ENCODE data around the gene TMEM114. TPM values are rescaled to one million over a fixed set of nuclear protein-coding genes. Genes with fewer than 3 reads are reported as not detected.

TMEM114 gene
- total and polyA plus RNA-seq, 3 experiments from 2014 or later = not detected

DNA sequence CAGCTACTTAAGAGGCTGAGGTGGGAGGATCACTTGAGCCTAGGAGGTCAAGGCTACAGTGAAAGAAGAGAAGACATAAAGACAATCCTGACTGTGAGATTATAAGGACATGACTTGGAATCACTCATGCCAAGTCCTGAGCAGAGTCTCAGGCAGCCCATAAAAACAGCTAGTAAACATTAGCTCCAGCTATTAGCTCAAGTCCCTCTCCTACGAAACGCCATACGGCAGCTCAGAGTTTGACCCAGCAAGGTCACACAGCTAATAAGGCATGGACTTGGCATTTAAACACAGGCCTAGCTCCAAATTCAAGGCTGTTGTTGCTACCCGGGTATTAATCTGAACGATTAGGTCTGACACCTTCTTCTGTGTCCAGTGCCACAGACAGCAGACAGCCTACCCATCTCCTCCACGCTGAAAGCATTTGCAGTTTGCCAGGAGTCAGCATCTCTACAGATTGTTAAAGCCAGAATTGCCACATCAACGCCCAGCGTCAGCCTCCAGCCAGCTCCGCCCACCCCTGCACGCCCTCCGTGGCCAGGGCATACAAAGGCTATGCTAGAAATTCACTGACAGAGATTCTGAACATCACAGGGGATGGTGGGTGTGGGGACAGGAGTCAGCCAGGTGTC, 9.9 kb upstream of the TMEM114 start:
- no peak overlapping the region for H3K27ac ChIP-seq (ENCODE audit: low read depth, low read length)
- H3K27ac Mint-ChIP-seq = no peak overlapping the region
- no peak for DNase-seq
- no peak overlapping the region for H3K4me3 Mint-ChIP-seq
- H3K4me1 Mint-ChIP-seq = no peaks in the 10 kb centered on the region
- no peaks in the 10 kb centered on the region for H3K9me3 Mint-ChIP-seq
- no peak overlapping the region for H3K4me3 ChIP-seq (ENCODE audit: low read length)
- CTCF ChIA-PET = no interaction called here
- no peaks in the 10 kb centered on the region for H3K9me3 ChIP-seq (ENCODE audit: low read length)
- no peaks in the 10 kb centered on the region for H3K36me3 ChIP-seq (ENCODE audit: insufficient read depth, low read length)
- H3K27me3 Mint-ChIP-seq = peaks cover 5 to 17% of the 10 kb centered on the region in 2 donors
- H3K4me1 ChIP-seq (ENCODE audit: insufficient read depth, low read length) = no peaks in the 10 kb centered on the region
- no peaks in the 10 kb centered on the region for H3K27me3 ChIP-seq (ENCODE audit: insufficient read depth, low read length, poor library complexity, severe bottlenecking)
- POLR2A ChIA-PET = no interaction called here
- H3K36me3 Mint-ChIP-seq = no peaks in the 10 kb centered on the region

DNA sequence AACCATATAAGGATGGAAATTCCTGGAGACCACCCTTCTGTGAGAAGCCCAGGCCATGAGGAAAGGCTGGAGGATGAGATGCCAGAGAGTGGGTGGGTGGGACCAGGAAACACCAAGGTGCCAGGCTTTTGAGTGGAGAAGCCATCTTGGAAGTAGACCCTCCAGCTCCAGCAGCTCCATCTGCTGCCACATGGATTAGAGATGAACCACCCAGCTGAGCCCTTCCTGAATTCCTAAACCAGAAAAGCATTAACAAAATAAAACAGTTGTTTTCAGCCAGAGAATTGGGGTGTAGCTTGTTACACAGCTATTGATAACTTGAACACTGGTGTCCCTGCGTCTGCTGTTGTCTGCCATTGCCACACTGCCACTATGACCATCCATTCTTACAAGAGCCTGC, 6.3 kb upstream of the TMEM114 start:
- H3K36me3 ChIP-seq (ENCODE audit: insufficient read depth, low read length) = no peaks in the 10 kb centered on the region
- no peaks in the 10 kb centered on the region for H3K4me1 ChIP-seq (ENCODE audit: insufficient read depth, low read length)
- no peak overlapping the region for H3K27ac ChIP-seq (ENCODE audit: low read depth, low read length)
- CTCF ChIA-PET = no interaction called here
- Mint-ChIP-seq H3K4me1 (no peaks in the 10 kb centered on the region), H3K4me3 (no peak overlapping the region), H3K36me3 (no peaks in the 10 kb centered on the region), H3K27me3 (peaks cover 8 to 11% of the 10 kb centered on the region in 2 donors), H3K9me3 (no peaks in the 10 kb centered on the region), H3K27ac (no peak overlapping the region)
- H3K27me3 ChIP-seq (ENCODE audit: insufficient read depth, low read length, poor library complexity, severe bottlenecking) = no peaks in the 10 kb centered on the region
- no peak for DNase-seq
- POLR2A ChIA-PET = no interaction called here
- no peaks in the 10 kb centered on the region for H3K9me3 ChIP-seq (ENCODE audit: low read length)
- no peak overlapping the region for H3K4me3 ChIP-seq (ENCODE audit: low read length)

DNA sequence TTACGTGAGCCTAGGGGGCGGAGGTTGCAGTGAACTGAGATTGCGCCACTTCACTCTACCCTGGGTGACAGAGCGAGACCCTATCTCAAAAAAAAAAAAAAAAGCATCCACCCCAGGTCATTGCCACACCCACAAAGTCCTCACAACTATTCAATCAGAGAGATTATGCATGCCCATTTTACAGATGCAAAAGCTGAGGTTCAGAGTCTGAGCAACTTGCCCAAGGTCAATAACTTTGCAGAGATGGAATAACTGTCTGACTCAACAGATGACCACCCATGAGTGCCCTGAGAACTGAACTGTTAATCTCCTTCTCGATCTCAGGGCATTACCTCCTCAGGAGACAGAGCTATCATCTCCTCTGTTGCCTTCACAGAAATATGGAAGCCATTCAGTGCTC, 5.5 kb upstream of the TMEM114 start:
- no peaks in the 10 kb centered on the region for H3K36me3 Mint-ChIP-seq
- Histone ChIP-seq H3K4me1 (ENCODE audit: insufficient read depth, low read length) (no peaks in the 10 kb centered on the region), H3K9me3 (ENCODE audit: low read length) (no peaks in the 10 kb centered on the region), H3K4me3 (ENCODE audit: low read length) (no peak overlapping the region), H3K27me3 (ENCODE audit: insufficient read depth, low read length, poor library complexity, severe bottlenecking) (no peaks in the 10 kb centered on the region), H3K36me3 (ENCODE audit: insufficient read depth, low read length) (no peaks in the 10 kb centered on the region), H3K27ac (ENCODE audit: low read depth, low read length) (no peak overlapping the region)
- no peak for DNase-seq
- H3K27me3 Mint-ChIP-seq = peaks cover 8 to 11% of the 10 kb centered on the region in 2 donors
- POLR2A ChIA-PET = no interaction called here
- no peaks in the 10 kb centered on the region for H3K9me3 Mint-ChIP-seq
- no peak overlapping the region for H3K27ac Mint-ChIP-seq
- CTCF ChIA-PET = no interaction called here
- H3K4me1 Mint-ChIP-seq = no peaks in the 10 kb centered on the region
- no peak overlapping the region for H3K4me3 Mint-ChIP-seq

- Mint-ChIP-seq H3K27me3 (peaks cover 12 to 16% of the 10 kb centered on the region in 2 donors), H3K4me1 (peaks cover 0 to 4% (median 0%) of the 10 kb centered on the region in 3 donors), H3K27ac (peak overlapping the region in 1 of 8 donors; percentile 35), H3K4me3 (no peak overlapping the region), H3K36me3 (no peaks in the 10 kb centered on the region), H3K9me3 (peaks cover 0 to 2% (median 0%) of the 10 kb centered on the region in 5 donors)
- Histone ChIP-seq H3K9me3 (ENCODE audit: low read length) (no peaks in the 10 kb centered on the region), H3K4me1 (ENCODE audit: insufficient read depth, low read length) (no peaks in the 10 kb centered on the region), H3K27me3 (ENCODE audit: insufficient read depth, low read length, poor library complexity, severe bottlenecking) (peaks cover 6% of the 10 kb centered on the region), H3K27ac (ENCODE audit: low read depth, low read length) (no peak overlapping the region), H3K4me3 (ENCODE audit: low read length) (no peak overlapping the region), H3K36me3 (ENCODE audit: insufficient read depth, low read length) (no peaks in the 10 kb centered on the region)
- DNase-seq = no peak
- ChIA-PET CTCF (no interaction called here), POLR2A (no interaction called here)
Observed at GRCh38 chr16:8594149-8594666, 3.9 kb upstream of the TMEM114 start.

- no peaks in the 10 kb centered on the region for H3K4me1 ChIP-seq (ENCODE audit: insufficient read depth, low read length)
- Mint-ChIP-seq H3K4me1 (peaks cover 0 to 7% (median 3%) of the 10 kb centered on the region in 3 donors), H3K9me3 (peaks cover 0 to 2% (median 0%) of the 10 kb centered on the region in 5 donors), H3K4me3 (no peak overlapping the region), H3K36me3 (peaks cover 0 to 2% (median 0%) of the 10 kb centered on the region in 3 donors), H3K27me3 (peaks cover 30 to 36% of the 10 kb centered on the region in 2 donors), H3K27ac (no peak overlapping the region)
- DNase-seq = no peak
- H3K4me3 ChIP-seq (ENCODE audit: low read length) = no peak overlapping the region
- H3K9me3 ChIP-seq (ENCODE audit: low read length) = no peaks in the 10 kb centered on the region
- H3K27ac ChIP-seq (ENCODE audit: low read depth, low read length) = no peak overlapping the region
- no peaks in the 10 kb centered on the region for H3K36me3 ChIP-seq (ENCODE audit: insufficient read depth, low read length)
- ChIA-PET CTCF (no interaction called here), POLR2A (no interaction called here)
- H3K27me3 ChIP-seq (ENCODE audit: insufficient read depth, low read length, poor library complexity, severe bottlenecking) = peaks cover 14% of the 10 kb centered on the region
Observed at GRCh38 chr16:8591451-8591850, 1.1 kb upstream of the TMEM114 start.

GRCh38 chr16:8590811-8591210, 500 bp upstream of the TMEM114 start:
- POLR2A ChIA-PET = no interaction called here
- no peak for DNase-seq
- H3K4me1 Mint-ChIP-seq = peaks cover 0 to 7% (median 3%) of the 10 kb centered on the region in 3 donors

DNA sequence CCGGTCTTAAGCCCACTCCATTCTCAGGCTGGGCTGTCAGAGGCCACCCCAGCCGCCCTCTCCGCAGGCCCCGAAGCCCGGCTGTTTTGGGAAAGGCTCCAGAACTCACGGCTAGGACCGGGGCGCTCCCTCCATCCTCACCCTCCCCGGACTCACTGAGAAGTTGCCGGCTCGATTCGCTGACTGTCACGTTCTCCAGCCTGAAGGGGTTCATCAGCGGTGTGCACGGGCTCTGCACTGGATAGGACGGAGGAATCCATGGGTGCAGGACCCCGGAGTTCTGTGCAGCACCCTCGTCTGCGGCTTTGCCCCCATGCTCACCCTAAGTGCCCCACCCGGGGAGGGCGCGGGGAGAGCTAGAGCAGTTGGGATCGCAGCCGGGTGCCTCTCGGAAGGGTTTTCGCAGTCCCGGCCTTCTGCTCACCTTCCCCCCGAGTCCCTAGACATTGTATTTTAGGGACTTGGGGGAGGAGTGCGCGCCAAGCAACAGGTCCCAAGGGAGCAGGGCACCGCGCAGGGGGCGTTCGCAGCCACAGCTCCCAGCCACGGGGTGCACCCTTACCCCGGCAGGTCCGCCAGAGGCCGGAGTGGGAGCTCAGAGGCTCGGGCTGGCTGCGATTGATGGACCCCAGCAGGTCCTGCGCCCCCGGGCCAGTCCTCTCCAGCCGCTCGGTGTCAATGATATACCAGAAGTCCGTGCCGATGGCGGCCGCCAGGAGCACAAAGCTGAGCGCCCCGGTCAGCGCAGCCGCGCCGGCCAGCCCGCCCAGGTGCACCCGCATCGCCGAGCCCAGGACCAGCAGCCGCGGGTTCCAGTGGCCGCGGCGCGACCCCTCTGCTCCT, 1.0 kb downstream of the TMEM114 start:
- H3K27me3 Mint-ChIP-seq = peaks cover 28 to 43% of the 10 kb centered on the region in 2 donors
- Histone ChIP-seq H3K4me1 (ENCODE audit: insufficient read depth, low read length) (no peaks in the 10 kb centered on the region), H3K36me3 (ENCODE audit: insufficient read depth, low read length) (no peaks in the 10 kb centered on the region), H3K27ac (ENCODE audit: low read depth, low read length) (no peak overlapping the region), H3K4me3 (ENCODE audit: low read length) (no peak overlapping the region), H3K27me3 (ENCODE audit: insufficient read depth, low read length, poor library complexity, severe bottlenecking) (peaks cover 14% of the 10 kb centered on the region), H3K9me3 (ENCODE audit: low read length) (no peaks in the 10 kb centered on the region)
- peaks cover 0 to 7% (median 3%) of the 10 kb centered on the region in 3 donors for H3K4me1 Mint-ChIP-seq
- H3K9me3 Mint-ChIP-seq = peaks cover 0 to 2% (median 0%) of the 10 kb centered on the region in 5 donors
- CTCF ChIA-PET = no interaction called here
- peak overlapping the region in 1 of 7 donors; percentile 19 for H3K4me3 Mint-ChIP-seq
- DNase-seq = no peak
- POLR2A ChIA-PET = no interaction called here
- no peak overlapping the region for H3K27ac Mint-ChIP-seq
- H3K36me3 Mint-ChIP-seq = peaks cover 0 to 2% (median 0%) of the 10 kb centered on the region in 3 donors

More at GRCh38 chr16:8590811-8591210, 500 bp upstream of the TMEM114 start:
- CTCF ChIA-PET = no interaction called here
- Histone ChIP-seq H3K27ac (ENCODE audit: low read depth, low read length) (no peak overlapping the region), H3K4me1 (ENCODE audit: insufficient read depth, low read length) (no peaks in the 10 kb centered on the region), H3K36me3 (ENCODE audit: insufficient read depth, low read length) (no peaks in the 10 kb centered on the region), H3K27me3 (ENCODE audit: insufficient read depth, low read length, poor library complexity, severe bottlenecking) (peaks cover 14% of the 10 kb centered on the region), H3K4me3 (ENCODE audit: low read length) (no peak overlapping the region), H3K9me3 (ENCODE audit: low read length) (no peaks in the 10 kb centered on the region)
- Mint-ChIP-seq H3K27ac (no peak overlapping the region), H3K36me3 (peaks cover 0 to 2% (median 0%) of the 10 kb centered on the region in 3 donors), H3K27me3 (peaks cover 30 to 36% of the 10 kb centered on the region in 2 donors), H3K4me3 (no peak overlapping the region), H3K9me3 (peaks cover 0 to 2% (median 0%) of the 10 kb centered on the region in 5 donors)

DNA sequence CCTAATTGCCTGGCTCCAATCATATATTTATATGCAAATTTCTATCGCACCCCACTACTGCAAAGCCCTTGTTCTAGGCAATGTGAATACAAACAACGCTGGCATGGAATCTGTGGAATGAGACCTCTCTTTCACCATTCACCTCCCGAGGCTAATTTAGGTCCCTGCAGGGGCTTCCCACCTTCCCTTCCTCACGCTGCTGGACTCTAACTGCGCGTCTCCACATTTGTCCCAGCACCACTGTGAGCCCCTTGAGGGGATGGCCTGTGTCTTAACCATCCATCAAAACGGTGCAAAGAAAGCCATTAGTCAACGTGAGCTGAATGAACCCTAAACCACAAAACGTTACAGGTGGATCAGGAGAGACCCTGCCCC, 1.6 kb downstream of the TMEM114 start:
- Mint-ChIP-seq H3K27ac (no peak overlapping the region), H3K36me3 (peaks cover 0 to 2% (median 0%) of the 10 kb centered on the region in 3 donors), H3K9me3 (peaks cover 0 to 4% (median 0%) of the 10 kb centered on the region in 5 donors), H3K4me3 (peak overlapping the region in 1 of 7 donors; percentile 25), H3K4me1 (peaks cover 0 to 7% (median 3%) of the 10 kb centered on the region in 3 donors), H3K27me3 (peaks cover 26 to 44% of the 10 kb centered on the region in 2 donors)
- Histone ChIP-seq H3K36me3 (ENCODE audit: insufficient read depth, low read length) (no peaks in the 10 kb centered on the region), H3K27me3 (ENCODE audit: insufficient read depth, low read length, poor library complexity, severe bottlenecking) (peaks cover 14% of the 10 kb centered on the region), H3K9me3 (ENCODE audit: low read length) (no peaks in the 10 kb centered on the region), H3K27ac (ENCODE audit: low read depth, low read length) (no peak overlapping the region), H3K4me3 (ENCODE audit: low read length) (no peak overlapping the region), H3K4me1 (ENCODE audit: insufficient read depth, low read length) (no peaks in the 10 kb centered on the region)
- CTCF ChIA-PET = no interaction called here
- no peak for DNase-seq
- POLR2A ChIA-PET = no interaction called here
